OCI-LY1 (cell line): ENCODE results near the gene LDLRAD3.

ENCODE experiments used
- H2AFZ ChIP-seq: fragments of 200-600 bp; sonication (generic), shearing (Covaris generic); 2 replicates; pipeline ENCODE4 v1.6.0; 2014; ENCODE audit warnings: antibody characterized with exemption, mild to moderate bottlenecking, low read length
- H3F3A ChIP-seq: fragments of 200-600 bp; sonication (generic), shearing (Covaris generic); 2 replicates; pipeline ENCODE4 v1.6.0; 2014; ENCODE audit warnings: mild to moderate bottlenecking, antibody characterized with exemption, low read length, moderate library complexity; ENCODE audit not compliant: insufficient read depth
- H3K27ac ChIP-seq: fragments of 200-600 bp; sonication (generic); 2 replicates; pipeline ENCODE4 v1.5.1; 2014; ENCODE audit warnings: low read length, mixed run types, mild to moderate bottlenecking, low read depth; ENCODE audit not compliant: poor library complexity, severe bottlenecking
- H3K27me3 ChIP-seq: fragments of 200-600 bp; sonication (generic); 2 replicates; pipeline ENCODE4 v1.6.0; 2014; ENCODE audit warnings: antibody characterized with exemption, mild to moderate bottlenecking, low read length, moderate library complexity; ENCODE audit not compliant: insufficient read depth
- H3K36me3 ChIP-seq: fragments of 200-600 bp; sonication (generic); 2 replicates; pipeline ENCODE4 v1.6.1; 2014; ENCODE audit warnings: mild to moderate bottlenecking, antibody characterized with exemption, low read length, moderate library complexity, mixed read lengths; ENCODE audit not compliant: insufficient read depth
- H3K4me1 ChIP-seq: fragments of 200-600 bp; sonication (generic); 2 replicates; pipeline ENCODE4 v1.5.1; 2014; ENCODE audit warnings: mild to moderate bottlenecking, low read length, moderate library complexity; ENCODE audit not compliant: insufficient read depth, severe bottlenecking
- H3K4me2 ChIP-seq: fragments of 200-600 bp; sonication (generic), shearing (Covaris generic); 2 replicates; pipeline ENCODE4 v1.6.1; 2014; ENCODE audit warnings: low read length
- H3K4me3 ChIP-seq: fragments of 200-600 bp; sonication (generic); 2 replicates; pipeline ENCODE4 v1.5.1; 2014; ENCODE audit warnings: low read length, low read depth, mild to moderate bottlenecking, mixed read lengths; ENCODE audit not compliant: poor library complexity, severe bottlenecking
- H3K79me2 ChIP-seq: fragments of 200-600 bp; shearing (Covaris generic); 2 replicates; pipeline ENCODE4 v1.6.1; 2016; ENCODE audit warnings: mixed run types, low read length, mixed read lengths; ENCODE audit not compliant: insufficient read depth
- H3K9ac ChIP-seq: fragments of 200-600 bp; sonication (generic), shearing (Covaris generic); 2 replicates; pipeline ENCODE4 v1.6.1; 2014; ENCODE audit warnings: mild to moderate bottlenecking, low read length, mixed read lengths
- H3K9me2 ChIP-seq: fragments of 200-600 bp; sonication (generic), shearing (Covaris generic); 2 replicates; pipeline ENCODE4 v1.6.1; 2014; ENCODE audit warnings: low read depth, mild to moderate bottlenecking, low read length, mixed read lengths
- H3K9me3 ChIP-seq: fragments of 200-600 bp; shearing (Covaris generic); 2 replicates; pipeline ENCODE4 v1.6.1; 2014; ENCODE audit warnings: low read length, mixed read lengths
- H4K20me1 ChIP-seq: fragments of 200-600 bp; sonication (generic), shearing (Covaris generic); 2 replicates; pipeline ENCODE4 v1.6.0; 2016; ENCODE audit warnings: mild to moderate bottlenecking, low read length; ENCODE audit not compliant: insufficient read depth
- CTCF ChIP-seq: fragments of 200-600 bp; sonication (generic), shearing (Covaris generic); IDR thresholded peaks from 2 replicates; pipeline ENCODE4 v1.5.1; 2017; ENCODE audit warnings: mild to moderate bottlenecking, antibody characterized with exemption, low read length, moderate library complexity, mixed read lengths
- EZH2 ChIP-seq: fragments of 200-600 bp; sonication (generic), shearing (Covaris generic); IDR thresholded peaks from 2 replicates; pipeline ENCODE4 v1.8.0; 2017; ENCODE audit warnings: borderline replicate concordance, mixed run types, mild to moderate bottlenecking, antibody characterized with exemption, low read length, moderate library complexity, mixed read lengths

LDLRAD3 gene

GRCh38 chr11:35924811-35925210, 19.1 kb upstream of the LDLRAD3 start:
- TF ChIP-seq CTCF (no peak), EZH2 (no peak)
- Histone ChIP-seq H3K27me3 (no peaks in the 10 kb centered on the region), H3K9me2 (no peaks in the 10 kb centered on the region), H3K4me3 (no peak overlapping the region), H3K9me3 (no peaks in the 10 kb centered on the region), H3K9ac (no peak overlapping the region), H3K4me1 (no peaks in the 10 kb centered on the region), H3K79me2 (no peaks in the 10 kb centered on the region), H3F3A (no peaks in the 10 kb centered on the region), H3K36me3 (no peaks in the 10 kb centered on the region), H3K27ac (no peak overlapping the region), H4K20me1 (no peaks in the 10 kb centered on the region), H3K4me2 (no peak overlapping the region), H2AFZ (no peak overlapping the region)

GRCh38 chr11:35927104-35927503, 16.8 kb upstream of the LDLRAD3 start:
- H3K27ac ChIP-seq: no peak overlapping the region
- H3F3A ChIP-seq: no peaks in the 10 kb centered on the region
- no peaks in the 10 kb centered on the region for H3K36me3 ChIP-seq
- no peak overlapping the region for H3K4me2 ChIP-seq
- H4K20me1 ChIP-seq: no peaks in the 10 kb centered on the region
- no peak overlapping the region for H2AFZ ChIP-seq
- no peak overlapping the region for H3K9ac ChIP-seq
- no peaks in the 10 kb centered on the region for H3K9me2 ChIP-seq
- H3K4me3 ChIP-seq: no peak overlapping the region
- H3K79me2 ChIP-seq: no peaks in the 10 kb centered on the region
- H3K9me3 ChIP-seq: no peaks in the 10 kb centered on the region
- no peaks in the 10 kb centered on the region for H3K27me3 ChIP-seq
- TF ChIP-seq EZH2 (no peak), CTCF (no peak)
- no peaks in the 10 kb centered on the region for H3K4me1 ChIP-seq

- Histone ChIP-seq H3K4me1 (no peaks in the 10 kb centered on the region), H2AFZ (no peak overlapping the region), H3K36me3 (no peaks in the 10 kb centered on the region), H3K4me3 (no peak overlapping the region), H4K20me1 (no peaks in the 10 kb centered on the region), H3F3A (no peaks in the 10 kb centered on the region), H3K27ac (no peak overlapping the region), H3K9ac (no peak overlapping the region), H3K9me2 (no peaks in the 10 kb centered on the region), H3K9me3 (no peaks in the 10 kb centered on the region), H3K79me2 (no peaks in the 10 kb centered on the region), H3K4me2 (no peak overlapping the region), H3K27me3 (no peaks in the 10 kb centered on the region)
- TF ChIP-seq CTCF: no peak
- TF ChIP-seq EZH2: no peak
These were observed 16.2 kb upstream of the LDLRAD3 start for GRCh38 chr11:35927682-35928081.
